ENCODE results near the gene RRAD.

GRCh38 chr16:66928702-66929388 is 3.5 kb upstream of the RRAD start:
- TF ChIP-seq EZH2 (IDR thresholded peaks at IDR 0.05) (no peak), EZH2phosphoT487 (IDR thresholded peaks at IDR 0.05) (no peak)
- TF ChIP-seq, protein P1, sequence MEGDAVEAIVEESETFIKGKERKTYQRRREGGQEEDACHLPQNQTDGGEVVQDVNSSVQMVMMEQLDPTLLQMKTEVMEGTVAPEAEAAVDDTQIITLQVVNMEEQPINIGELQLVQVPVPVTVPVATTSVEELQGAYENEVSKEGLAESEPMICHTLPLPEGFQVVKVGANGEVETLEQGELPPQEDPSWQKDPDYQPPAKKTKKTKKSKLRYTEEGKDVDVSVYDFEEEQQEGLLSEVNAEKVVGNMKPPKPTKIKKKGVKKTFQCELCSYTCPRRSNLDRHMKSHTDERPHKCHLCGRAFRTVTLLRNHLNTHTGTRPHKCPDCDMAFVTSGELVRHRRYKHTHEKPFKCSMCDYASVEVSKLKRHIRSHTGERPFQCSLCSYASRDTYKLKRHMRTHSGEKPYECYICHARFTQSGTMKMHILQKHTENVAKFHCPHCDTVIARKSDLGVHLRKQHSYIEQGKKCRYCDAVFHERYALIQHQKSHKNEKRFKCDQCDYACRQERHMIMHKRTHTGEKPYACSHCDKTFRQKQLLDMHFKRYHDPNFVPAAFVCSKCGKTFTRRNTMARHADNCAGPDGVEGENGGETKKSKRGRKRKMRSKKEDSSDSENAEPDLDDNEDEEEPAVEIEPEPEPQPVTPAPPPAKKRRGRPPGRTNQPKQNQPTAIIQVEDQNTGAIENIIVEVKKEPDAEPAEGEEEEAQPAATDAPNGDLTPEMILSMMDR (IDR thresholded peaks at IDR 0.05): peak; percentile 45

All from neural progenitor cell (in vitro differentiated cells).